Uterus (tissue), 2 donors: ENCODE results near the gene FIGN.

Experiments
- POLR2A ChIP-seq, 2 donors: fragments of 450-650 bp; IDR thresholded peaks; one replicate each; pipeline ENCODE4 v1.6.1; 2016; ENCODE audit warnings: antibody characterized with exemption in 2 of 2, mild to moderate bottlenecking in 1 of 2, moderate library complexity in 1 of 2
- TF ChIP-seq, protein P1 (sequence below), 4 experiments: fragments of 200-600 bp in 2 of 4; fragments of 450-650 bp in 2 of 4; sonication (generic) in 2 of 4; IDR thresholded peaks; one replicate each; pipeline ENCODE4 v1.5.1; 2016 to 2019; ENCODE audit warnings: antibody characterized with exemption in 4 of 4, mild to moderate bottlenecking in 2 of 4, moderate library complexity in 1 of 4

- no peak for TF ChIP-seq POLR2A (IDR thresholded peaks at IDR 0.05)
- TF ChIP-seq, protein P1, sequence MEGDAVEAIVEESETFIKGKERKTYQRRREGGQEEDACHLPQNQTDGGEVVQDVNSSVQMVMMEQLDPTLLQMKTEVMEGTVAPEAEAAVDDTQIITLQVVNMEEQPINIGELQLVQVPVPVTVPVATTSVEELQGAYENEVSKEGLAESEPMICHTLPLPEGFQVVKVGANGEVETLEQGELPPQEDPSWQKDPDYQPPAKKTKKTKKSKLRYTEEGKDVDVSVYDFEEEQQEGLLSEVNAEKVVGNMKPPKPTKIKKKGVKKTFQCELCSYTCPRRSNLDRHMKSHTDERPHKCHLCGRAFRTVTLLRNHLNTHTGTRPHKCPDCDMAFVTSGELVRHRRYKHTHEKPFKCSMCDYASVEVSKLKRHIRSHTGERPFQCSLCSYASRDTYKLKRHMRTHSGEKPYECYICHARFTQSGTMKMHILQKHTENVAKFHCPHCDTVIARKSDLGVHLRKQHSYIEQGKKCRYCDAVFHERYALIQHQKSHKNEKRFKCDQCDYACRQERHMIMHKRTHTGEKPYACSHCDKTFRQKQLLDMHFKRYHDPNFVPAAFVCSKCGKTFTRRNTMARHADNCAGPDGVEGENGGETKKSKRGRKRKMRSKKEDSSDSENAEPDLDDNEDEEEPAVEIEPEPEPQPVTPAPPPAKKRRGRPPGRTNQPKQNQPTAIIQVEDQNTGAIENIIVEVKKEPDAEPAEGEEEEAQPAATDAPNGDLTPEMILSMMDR (IDR thresholded peaks at IDR 0.05) = no peak
These were observed 17.7 kb downstream of the FIGN start for GRCh38 chr2:163717993-163718680.
